HG03558 (cell line): ENCODE measurements around the gene UTP18.
"Not testable (repeated sequence)": the region's sequence is repeated elsewhere in the genome, so short reads cannot be mapped to it uniquely, and the experiment has no call there.

ENCODE experiments used
- ATAC-seq: cut with Tn5 transposase; IDR thresholded peaks from one replicate; pipeline ENCODE4 v1.9.1; 2021; ENCODE audit warnings: moderate number of reproducible peaks; ENCODE audit not compliant: unreplicated experiment; ENCODE audit errors: extremely low read depth

Gene UTP18

DNA sequence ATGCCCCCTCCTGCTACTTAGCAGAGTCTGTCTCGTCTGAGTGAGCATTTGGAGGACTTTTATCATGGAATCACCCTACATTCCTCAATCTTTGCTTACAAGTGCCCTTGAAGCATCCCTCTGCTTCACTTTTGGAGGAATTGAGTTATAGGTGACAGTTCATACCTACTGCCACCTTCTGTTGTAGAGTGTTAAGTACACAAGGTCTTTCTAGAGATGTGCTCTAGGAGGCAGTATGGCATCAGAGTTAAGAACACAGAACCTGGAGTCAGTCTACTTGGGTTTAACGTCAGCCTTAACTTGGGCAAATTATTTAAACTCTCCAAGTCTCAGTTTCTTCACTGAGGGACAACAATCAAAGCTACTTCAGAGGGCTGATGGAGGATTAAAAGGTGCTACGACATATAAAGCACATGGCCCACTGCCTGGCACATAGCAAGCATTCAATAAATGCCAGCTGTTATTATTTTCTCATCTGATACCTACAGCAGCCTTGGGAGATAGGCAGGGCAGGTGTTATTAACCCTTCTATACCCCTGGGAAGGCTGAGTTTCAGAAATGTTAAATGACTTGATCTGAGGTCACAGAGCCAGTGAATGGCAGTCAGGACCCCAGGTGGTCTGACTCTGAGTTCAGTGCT, 62.2 kb downstream of the UTP18 start:
- ATAC-seq: no peak

DNA sequence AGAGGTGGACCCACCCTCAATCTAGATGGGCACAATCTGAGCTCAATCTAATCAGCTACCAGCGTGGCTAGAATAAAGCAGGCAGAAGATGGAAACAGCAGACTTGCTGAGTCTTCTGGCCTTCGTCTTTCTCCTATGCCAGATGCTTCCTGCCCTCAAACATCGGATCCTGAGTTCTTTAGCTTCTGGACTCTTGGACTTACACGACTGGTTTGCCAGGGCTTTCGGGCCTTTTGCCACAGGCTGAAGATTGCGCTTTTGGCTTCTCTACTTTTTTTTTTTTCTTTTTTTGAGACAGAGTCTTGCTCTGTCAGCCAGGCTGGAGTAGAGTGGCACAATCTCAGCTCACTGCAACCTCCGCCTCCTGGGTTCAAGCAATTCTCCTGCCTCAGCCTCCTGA, 65.1 kb downstream of the UTP18 start:
- no peak for ATAC-seq

DNA sequence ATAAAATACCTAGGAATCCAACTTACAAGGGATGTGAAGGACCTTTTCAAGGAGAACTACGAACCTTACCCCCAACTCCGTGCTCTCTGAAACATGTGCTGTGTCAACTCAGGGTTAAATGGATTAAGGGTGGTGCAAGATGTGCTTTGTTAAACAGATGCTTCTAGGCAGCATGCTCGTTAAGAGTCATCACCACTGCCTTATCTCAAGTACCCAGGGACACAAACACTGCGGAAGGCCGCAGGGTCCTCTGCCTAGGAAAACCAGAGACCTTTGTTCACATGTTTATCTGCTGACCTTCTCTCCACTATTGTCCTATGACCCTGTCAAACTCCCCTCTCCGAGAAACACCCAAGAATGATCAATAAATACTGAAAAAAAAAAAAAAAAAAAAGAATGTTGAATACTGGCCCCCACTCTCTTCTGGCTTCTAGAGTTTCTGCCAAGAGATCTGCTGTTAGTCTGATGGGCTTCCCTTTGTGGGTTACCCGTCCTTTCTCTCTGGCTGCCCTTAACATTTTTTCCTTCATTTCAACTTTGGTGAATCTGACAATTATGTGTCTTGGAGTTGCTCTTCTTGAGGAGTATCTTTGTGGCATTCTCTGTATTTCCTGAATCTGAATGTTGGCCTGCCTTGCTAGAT, 70.6 kb downstream of the UTP18 start:
- ATAC-seq: not testable (repeated sequence)

DNA sequence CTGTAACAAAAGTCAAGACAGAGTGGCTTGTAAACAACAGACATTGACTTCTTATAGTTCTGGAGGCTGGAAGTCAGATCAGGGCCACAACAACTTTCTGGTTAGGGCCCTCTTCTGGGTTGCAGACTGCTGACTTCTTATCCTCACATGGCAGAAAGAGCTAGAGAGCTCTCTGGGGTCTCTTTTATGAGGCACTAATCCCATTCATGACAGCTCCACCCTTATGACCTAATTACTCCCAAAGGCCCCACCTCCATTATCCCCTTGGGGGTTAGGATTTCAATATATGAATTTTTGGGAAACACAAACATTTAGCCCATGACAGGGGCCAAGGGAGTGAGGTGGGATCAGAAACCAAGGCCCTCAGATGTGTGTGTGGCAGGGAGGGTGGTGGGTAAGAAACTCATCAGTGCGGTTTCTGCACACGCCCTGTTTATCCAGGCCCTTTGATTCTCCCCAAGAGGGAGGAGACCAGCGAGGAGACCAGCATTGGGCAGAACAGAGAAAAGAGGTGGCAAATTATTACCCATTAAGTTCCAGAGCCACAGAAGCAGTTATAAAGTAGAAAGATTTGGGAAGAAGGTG, 74.8 kb downstream of the UTP18 start:
- no peak for ATAC-seq

DNA sequence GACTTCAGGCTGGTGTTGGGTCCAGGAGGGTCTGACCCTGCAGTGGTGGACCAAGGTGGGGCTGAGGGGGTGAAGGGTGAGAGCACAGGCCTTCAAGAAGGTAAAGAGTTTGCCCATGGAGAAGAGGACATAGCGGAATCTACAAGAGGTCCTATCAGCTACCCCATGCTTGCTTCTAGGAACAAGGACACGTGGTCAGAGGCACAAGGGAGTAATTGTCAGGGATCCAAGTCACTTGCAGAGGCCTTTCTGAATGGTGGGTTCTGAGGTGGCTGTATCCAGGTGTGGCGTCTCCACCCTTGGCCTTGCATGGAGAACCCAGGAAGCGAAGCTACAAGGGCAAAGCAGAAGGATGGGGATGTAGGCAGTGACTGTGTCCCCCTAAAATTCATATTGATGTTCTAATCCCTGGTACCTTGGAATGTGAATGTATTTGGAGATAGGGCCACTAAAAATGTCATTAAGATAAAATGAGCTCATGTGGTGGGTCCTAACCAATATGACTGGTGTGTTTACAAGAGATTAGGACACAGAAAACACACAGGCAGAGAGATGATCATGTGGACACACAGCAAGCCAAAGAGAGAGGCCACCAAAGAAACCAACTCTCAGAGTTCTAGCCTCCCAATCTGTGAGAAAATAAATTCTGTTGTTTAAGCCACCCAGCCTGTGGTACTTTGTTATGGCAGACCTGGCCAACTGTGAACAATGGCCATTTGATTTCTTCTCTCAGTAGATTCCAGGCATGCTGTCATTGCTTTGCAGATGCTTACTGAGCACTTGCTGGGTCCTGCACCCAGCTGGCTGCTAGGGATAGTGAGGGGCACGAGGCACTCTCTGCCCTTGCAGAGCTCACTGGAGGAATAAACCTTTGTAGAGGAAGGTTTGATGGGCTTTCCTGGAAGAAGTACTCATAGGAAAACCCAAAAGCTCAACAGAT, 75.8 kb downstream of the UTP18 start:
- no peak for ATAC-seq

DNA sequence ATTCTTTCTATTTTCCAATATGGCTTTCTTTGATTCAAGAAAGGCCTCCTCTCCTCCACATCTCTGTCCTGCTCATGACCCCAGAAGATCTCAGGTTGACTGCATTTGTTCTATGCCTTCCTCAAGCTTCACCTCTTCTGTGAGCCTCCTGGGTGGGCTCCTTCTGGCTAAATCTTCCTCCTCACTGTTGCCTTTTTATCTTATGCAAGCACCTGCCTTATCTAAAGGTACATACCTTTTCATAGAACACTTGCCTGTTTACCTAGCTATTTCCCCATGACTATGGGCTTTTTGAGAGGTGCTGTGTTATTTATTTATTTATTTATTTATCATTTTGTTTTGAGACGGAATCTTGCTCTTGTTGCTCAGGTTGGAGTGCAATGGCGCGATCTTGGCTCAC, 81.1 kb downstream of the UTP18 start:
- no peak for ATAC-seq

DNA sequence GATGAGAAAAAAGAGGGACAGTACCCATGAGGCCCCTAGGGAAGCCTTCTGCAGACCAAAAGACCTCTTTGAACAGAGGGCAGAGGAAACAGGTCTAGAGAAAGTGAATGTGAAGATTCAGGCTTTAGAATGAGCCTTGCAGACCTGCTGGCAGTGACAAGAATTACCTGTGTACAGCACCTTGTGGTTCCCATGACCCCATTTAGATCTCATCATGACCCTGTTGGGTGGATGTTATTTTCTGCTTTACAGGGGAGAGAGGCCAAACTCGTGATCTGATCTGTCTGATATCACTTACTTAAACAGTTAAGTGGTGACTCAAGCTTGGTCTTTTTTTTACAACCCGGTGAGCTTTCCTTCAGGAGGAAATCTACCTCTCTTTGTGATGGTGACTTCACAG, 81.9 kb downstream of the UTP18 start:
- ATAC-seq: no peak

DNA sequence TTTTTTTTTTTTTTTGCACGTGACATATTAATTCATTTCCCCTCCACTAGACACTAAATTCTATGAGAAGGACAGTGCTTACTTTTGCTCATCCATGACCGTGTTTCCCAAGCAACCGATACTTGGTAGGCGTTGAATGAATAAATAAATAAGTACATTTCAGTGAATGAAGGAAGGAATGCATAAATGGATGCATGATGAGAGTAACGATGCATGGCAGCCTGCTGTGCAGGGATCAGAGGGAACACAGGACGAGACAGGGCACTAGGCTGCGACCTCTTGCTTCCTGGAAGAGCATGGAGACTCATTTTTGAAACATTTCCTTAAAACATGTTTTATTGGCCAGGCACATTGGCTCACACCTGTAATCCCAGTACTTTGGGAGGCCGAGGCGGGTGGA, 84.2 kb downstream of the UTP18 start:
- ATAC-seq: no peak

DNA sequence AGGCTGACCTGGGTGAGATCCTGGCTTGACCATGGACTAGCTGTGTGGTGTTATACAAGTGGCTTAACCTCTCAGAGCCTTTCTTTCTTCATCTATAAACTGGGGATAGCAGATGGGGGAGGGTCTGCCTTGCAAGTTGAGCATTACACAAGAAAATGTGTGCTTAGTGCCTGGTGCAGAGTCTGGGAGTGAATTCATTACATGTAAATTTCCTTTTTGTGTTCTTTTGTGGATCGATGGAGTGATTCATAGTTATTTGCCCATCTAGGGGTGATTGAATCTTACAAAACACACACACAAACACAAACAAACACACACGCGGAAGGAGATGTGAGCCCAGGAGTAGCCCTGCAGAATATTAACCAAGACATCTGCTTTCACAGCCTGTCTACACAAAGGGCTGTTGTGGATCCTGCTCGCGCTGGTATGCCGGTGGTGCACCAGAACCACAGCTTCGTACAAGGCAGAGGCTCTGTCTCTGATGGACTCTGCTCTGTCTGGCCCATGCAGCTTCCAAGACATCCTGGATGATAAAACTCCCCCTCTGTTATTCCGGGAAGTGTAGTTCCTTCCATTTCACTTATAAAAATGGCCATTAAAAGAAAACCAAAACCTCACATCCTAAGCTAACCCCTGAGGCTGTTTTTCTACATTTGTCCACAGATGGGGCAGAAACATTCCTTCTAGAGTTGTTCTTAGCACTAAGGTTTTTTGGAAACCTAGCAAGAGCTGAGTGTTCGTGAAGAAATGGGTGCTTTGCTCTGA, 86.1 kb downstream of the UTP18 start:
- no peak for ATAC-seq
